Sigmoid colon (tissue), 7 donors: Measurements from ENCODE around the gene MRLN. TPM values are rescaled to one million over a fixed set of nuclear protein-coding genes. Genes with fewer than 3 reads are reported as not detected.

ENCODE experiments used
- DNase-seq: peaks from one replicate; pipeline ENCODE4 v3.0.0-alpha.2; 2019
- H3K27ac ChIP-seq, 4 donors: fragments of 200-600 bp; sonication (generic); one replicate each; pipeline ENCODE4 v1.5.1; 2016 to 2019; ENCODE audit warnings: mild to moderate bottlenecking in 1 of 4
- H3K27me3 ChIP-seq, 3 donors: fragments of 200-600 bp; sonication (generic); one replicate each; pipeline ENCODE4 v1.5.1; 2019; ENCODE audit warnings: mild to moderate bottlenecking in 1 of 3
- H3K36me3 ChIP-seq, 4 donors: fragments of 200-600 bp; sonication (generic); one replicate each; pipeline ENCODE4 v1.5.1; 2016 to 2019
- H3K4me1 ChIP-seq, 4 donors: fragments of 200-600 bp; sonication (generic); one replicate each; pipeline ENCODE4 v1.5.1; 2017 to 2019
- H3K4me3 ChIP-seq, 4 donors: fragments of 200-600 bp; sonication (generic); one replicate each; pipeline ENCODE4 v1.5.1; 2017 to 2019; ENCODE audit warnings: mild to moderate bottlenecking in 2 of 4, moderate library complexity in 1 of 4
- H3K9me3 ChIP-seq, 4 donors: fragments of 200-600 bp in 3 of 4; sonication (generic) in 3 of 4; one replicate each; pipeline versions ENCODE4 v1.5.1 to v1.6.1; 2013 to 2019
- CTCF ChIP-seq, 4 experiments: fragments of 450-650 bp in 3 of 4; fragments of 200-600 bp in 1 of 4; IDR thresholded peaks; one replicate each; pipeline ENCODE4 v1.5.1; 2016 to 2019; ENCODE audit warnings: antibody characterized with exemption in 4 of 4, mild to moderate bottlenecking in 3 of 4, moderate library complexity in 2 of 4
- EP300 ChIP-seq, 4 donors: sonication (generic); formaldehyde crosslinking; IDR thresholded peaks; one replicate each; pipeline ENCODE4 v1.6.1; 2017; ENCODE audit warnings: antibody characterized with exemption in 4 of 4
- POLR2A ChIP-seq, 2 donors: fragments of 450-650 bp; IDR thresholded peaks; one replicate each; pipeline ENCODE4 v1.6.1; 2016; ENCODE audit warnings: antibody characterized with exemption in 2 of 2, mild to moderate bottlenecking in 2 of 2, moderate library complexity in 2 of 2
- POLR2AphosphoS5 ChIP-seq, 4 donors: sonication (generic); formaldehyde crosslinking; IDR thresholded peaks; one replicate each; pipeline ENCODE4 v1.6.1; 2017; ENCODE audit warnings: antibody characterized with exemption in 4 of 4
- WGBS, 2 donors: extraction: QIAGEN DNeasy Blood & Tissue Kit; methylation state at CpG; one replicate each; pipeline ENCODE4 v1.1.7; 2013; 5-methylcytosine and 5-hydroxymethylcytosine counted together
- intact Hi-C: fragments of 100-400 bp; cut with DNase I; formaldehyde crosslinking; loops from one replicate; pipeline ENCODE4 v1.15.1; 2023
- polyA plus RNA-seq, 3 donors: library from polyadenylated mRNA; stranded (reverse); fragments of 200-250 nt; gene quantifications; one replicate each; pipeline ENCODE4 v1.2.3, GENCODE V29; 2013
- total RNA-seq, 4 donors: library from RNA; depleted of rRNA; stranded (reverse); fragments of >200 nt; gene quantifications; one replicate each; pipeline ENCODE4 v1.1.0, GENCODE V29; 2016
- donor health status: healthy with polysubstance abuse.
- donor health status: Bipolar disorder and iron deficiency.
- donor health status: healthy.

Gene MRLN
- total and polyA plus RNA-seq, 7 donors = not detected

GRCh38 chr10:59709395-59710125 is 43.7 kb downstream of the MRLN start, which contains the start of gene SLC16A9:
Gene SLC16A9 (minus strand): TSS chr10:59709850. CDS start chr10:59684291, 25,559 bp downstream.
- TF ChIP-seq CTCF (IDR thresholded peaks at IDR 0.05) (peak in 1 of 4 experiments; percentile 4), EP300 (IDR thresholded peaks at IDR 0.05) (no peak)
- peak; percentile 67 for DNase-seq
- peaks cover 0 to 18% (median 0%) of the 10 kb centered on the region in 3 donors for H3K27me3 ChIP-seq
- H3K36me3 ChIP-seq = no peaks in the 10 kb centered on the region
- no peaks in the 10 kb centered on the region for H3K9me3 ChIP-seq
- intact Hi-C loops = loop anchor here (5.0 kb wide), 1 partner anchor 198 kb away; the partner anchor contains the start of gene CCDC6
- peak within 1 kb of the TSS; percentile 13 to 52 (median 48) for H3K27ac ChIP-seq
- H3K4me3 ChIP-seq = peak within 1 kb of the TSS; percentile 51 to 70 (median 60)
- WGBS, 2 donors = 1% methylated on average over 68 of the region's 68 CpGs
- H3K4me1 ChIP-seq = peaks cover 0 to 18% (median 12%) of the 10 kb centered on the region in 4 donors

GRCh38 chr10:59708816-59709394 is 44.4 kb downstream of the MRLN start:
- Histone ChIP-seq H3K27me3 (peaks cover 0 to 18% (median 0%) of the 10 kb centered on the region in 3 donors), H3K4me1 (peaks cover 0 to 18% (median 12%) of the 10 kb centered on the region in 4 donors), H3K36me3 (no peaks in the 10 kb centered on the region), H3K4me3 (peak overlapping the region; percentile 51 to 70 (median 60)), H3K9me3 (no peaks in the 10 kb centered on the region), H3K27ac (peak overlapping the region in 1 of 4 donors; percentile 52)
- peak; percentile 58 for DNase-seq
- no peak for TF ChIP-seq POLR2AphosphoS5 (IDR thresholded peaks at IDR 0.05)
- TF ChIP-seq POLR2A (IDR thresholded peaks at IDR 0.05) = no peak
- TF ChIP-seq EP300 (IDR thresholded peaks at IDR 0.05) = no peak
- TF ChIP-seq CTCF (IDR thresholded peaks at IDR 0.05) = no peak
- intact Hi-C loops = no loop called here
- 1% methylated on average over 42 of the region's 42 CpGs for WGBS, 2 donors

GRCh38 chr10:59706851-59707797 is 46.1 kb downstream of the MRLN start:
- Histone ChIP-seq H3K4me1 (peaks cover 0 to 18% (median 12%) of the 10 kb centered on the region in 4 donors), H3K9me3 (no peaks in the 10 kb centered on the region), H3K27me3 (peaks cover 0 to 18% (median 0%) of the 10 kb centered on the region in 3 donors), H3K4me3 (no peak overlapping the region), H3K27ac (no peak overlapping the region), H3K36me3 (no peaks in the 10 kb centered on the region)
- intact Hi-C loops = no loop called here
- WGBS, 2 donors = 94 to 95% methylated on average over 8 of the region's 8 CpGs
- TF ChIP-seq POLR2A (IDR thresholded peaks at IDR 0.05) = no peak
- TF ChIP-seq POLR2AphosphoS5 (IDR thresholded peaks at IDR 0.05) = no peak
- TF ChIP-seq CTCF (IDR thresholded peaks at IDR 0.05) = no peak
- TF ChIP-seq EP300 (IDR thresholded peaks at IDR 0.05) = no peak
- no peak for DNase-seq

GRCh38 chr10:59705931-59706330 is 47.3 kb downstream of the MRLN start:
- TF ChIP-seq POLR2A (IDR thresholded peaks at IDR 0.05) (no peak), POLR2AphosphoS5 (IDR thresholded peaks at IDR 0.05) (no peak), EP300 (IDR thresholded peaks at IDR 0.05) (no peak), CTCF (IDR thresholded peaks at IDR 0.05) (no peak)
- no peak overlapping the region for H3K4me3 ChIP-seq
- H3K36me3 ChIP-seq = no peaks in the 10 kb centered on the region
- H3K4me1 ChIP-seq = peaks cover 0 to 18% (median 12%) of the 10 kb centered on the region in 4 donors
- H3K27ac ChIP-seq = no peak overlapping the region
- no peaks in the 10 kb centered on the region for H3K9me3 ChIP-seq
- peaks cover 0 to 18% (median 0%) of the 10 kb centered on the region in 3 donors for H3K27me3 ChIP-seq
- DNase-seq = no peak
- intact Hi-C loops = no loop called here
